HepG2 (cell line): ENCODE results near the gene FIZ1. TPM values are rescaled to one million over a fixed set of nuclear protein-coding genes. Genes with fewer than 3 reads are reported as not detected.

Experiments used
- ARNTL ChIP-seq: sonication (generic); formaldehyde crosslinking; IDR thresholded peaks from 2 replicates; pipeline ENCODE4 v1.4.0; 2020; ENCODE audit warnings: mild to moderate bottlenecking, missing genetic modification reagents
- NONO ChIP-seq, 2 experiments: fragments of 450-650 bp in 1 of 2; sonication (generic) in 1 of 2; formaldehyde crosslinking in 1 of 2; IDR thresholded peaks in 1 of 2; conservative IDR thresholded peaks in 1 of 2; 2 replicates each; pipeline versions ENCODE4 v1.6.1 to v1.8.0; 2017 to 2022; ENCODE audit warnings: mild to moderate bottlenecking in 1 of 2, missing genetic modification reagents in 1 of 2, moderate library complexity in 1 of 2
- ZNF333 ChIP-seq: sonication (generic); formaldehyde crosslinking; IDR thresholded peaks from 2 replicates; pipeline ENCODE4 v1.4.0; 2020; ENCODE audit warnings: mild to moderate bottlenecking, missing genetic modification reagents, borderline replicate concordance
- ZNF746 ChIP-seq: sonication (generic); formaldehyde crosslinking; IDR thresholded peaks from 2 replicates; pipeline ENCODE4 v1.8.0; 2022; ENCODE audit warnings: mild to moderate bottlenecking, missing genetic modification reagents
- ZNF792 ChIP-seq: IDR thresholded peaks from 2 replicates; pipeline ENCODE4 v1.6.1; 2016
- polyA plus RNA-seq, 8 experiments: library from polyadenylated mRNA; depleted of rRNA in 3 of 8; stranded (reverse) in 7 of 8; unstranded in 1 of 8; fragments of >200 nt; fragmentation: Illumina TruSeq in 4 of 8; extraction: Trizol in 4 of 8; gene quantifications; 2 replicates each; pipeline versions ENCODE4 v1.2.1 to v1.2.3, GENCODE V29; 2011 to 2016; ENCODE audit warnings: low read depth in 4 of 8, missing spikeins in 1 of 8, mixed read lengths in 1 of 8; ENCODE audit not compliant: insufficient read depth in 1 of 8
- total RNA-seq, 5 experiments: library from RNA; depleted of rRNA; stranded (reverse); fragments of >200 nt; fragmentation: Illumina TruSeq; extraction: Trizol; gene quantifications; 2 replicates each; pipeline ENCODE4 v1.2.3, GENCODE V29; 2016; ENCODE audit warnings: low read depth in 1 of 5
- TF ChIP-seq, protein P1 (sequence below): sonication (generic); formaldehyde crosslinking; IDR thresholded peaks from 2 replicates; pipeline ENCODE4 v1.8.0; 2022; ENCODE audit warnings: mild to moderate bottlenecking, missing genetic modification reagents, moderate library complexity
- TF ChIP-seq, protein P2 (sequence below): sonication (generic); formaldehyde crosslinking; IDR thresholded peaks from 2 replicates; pipeline ENCODE4 v1.4.0; 2020; ENCODE audit warnings: mild to moderate bottlenecking, missing genetic modification reagents

The FIZ1 gene
- total and polyA plus RNA-seq, 2 of the 13 experiments (the other 11 are each of a cell fraction or from before 2014, with no cell fraction given), result 3.6 to 5.9 TPM

DNA sequence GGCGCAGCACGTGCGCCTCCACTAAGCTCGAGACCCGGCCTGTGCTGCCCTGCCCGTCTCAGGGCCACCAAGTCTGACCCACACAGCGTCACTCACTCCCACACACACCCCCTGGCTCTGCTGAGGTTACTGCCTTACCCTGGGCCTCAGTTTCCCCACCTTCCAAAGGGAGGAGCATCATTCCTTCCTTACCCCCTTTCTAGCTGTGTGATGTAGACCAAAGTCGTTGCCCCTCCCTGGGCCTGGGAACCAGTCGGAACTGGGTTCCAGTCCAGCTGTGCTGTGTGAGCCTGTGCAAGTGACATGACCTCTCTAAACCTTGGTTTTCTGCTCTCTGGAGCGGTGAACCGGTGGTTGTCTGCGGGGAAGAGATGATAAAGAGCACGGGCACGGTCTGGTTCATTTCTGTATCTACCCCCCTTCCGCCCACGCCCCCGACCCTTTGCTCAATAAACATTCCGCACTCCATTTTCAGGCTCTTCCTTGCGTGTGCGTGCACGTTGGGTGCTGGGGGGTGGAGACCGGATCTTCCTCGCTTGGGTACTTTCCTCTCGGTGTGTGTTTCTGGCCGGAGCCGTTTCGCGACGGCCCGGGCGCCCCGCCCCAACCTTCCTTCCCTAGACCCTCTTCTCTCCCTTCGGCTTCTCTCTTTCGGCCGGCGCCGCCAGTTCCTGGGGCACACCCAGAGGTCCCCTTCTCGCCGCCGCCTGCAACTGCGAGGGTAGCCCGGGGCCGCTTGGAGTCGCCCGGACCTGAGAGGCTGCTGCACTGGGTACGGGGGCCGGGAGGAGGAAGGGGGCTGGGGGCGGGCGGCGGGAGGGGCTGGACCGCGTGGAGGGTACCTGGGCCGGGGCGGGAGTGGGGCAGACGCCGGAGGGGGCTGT, 43.9 kb upstream of the FIZ1 start, which contains the start of gene ZNF581 (continued):
- TF ChIP-seq, protein P1, sequence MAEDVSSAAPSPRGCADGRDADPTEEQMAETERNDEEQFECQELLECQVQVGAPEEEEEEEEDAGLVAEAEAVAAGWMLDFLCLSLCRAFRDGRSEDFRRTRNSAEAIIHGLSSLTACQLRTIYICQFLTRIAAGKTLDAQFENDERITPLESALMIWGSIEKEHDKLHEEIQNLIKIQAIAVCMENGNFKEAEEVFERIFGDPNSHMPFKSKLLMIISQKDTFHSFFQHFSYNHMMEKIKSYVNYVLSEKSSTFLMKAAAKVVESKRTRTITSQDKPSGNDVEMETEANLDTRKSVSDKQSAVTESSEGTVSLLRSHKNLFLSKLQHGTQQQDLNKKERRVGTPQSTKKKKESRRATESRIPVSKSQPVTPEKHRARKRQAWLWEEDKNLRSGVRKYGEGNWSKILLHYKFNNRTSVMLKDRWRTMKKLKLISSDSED (CRISPR knock-in tag), result no peak
- peak; percentile 69; the same call in 1 of the 2 replicates for TF ChIP-seq ZNF792 (CRISPR knock-in tag)
- peak; percentile 38; the same call in 1 of the 2 replicates for TF ChIP-seq ARNTL (CRISPR knock-in tag)
- TF ChIP-seq, protein P2, sequence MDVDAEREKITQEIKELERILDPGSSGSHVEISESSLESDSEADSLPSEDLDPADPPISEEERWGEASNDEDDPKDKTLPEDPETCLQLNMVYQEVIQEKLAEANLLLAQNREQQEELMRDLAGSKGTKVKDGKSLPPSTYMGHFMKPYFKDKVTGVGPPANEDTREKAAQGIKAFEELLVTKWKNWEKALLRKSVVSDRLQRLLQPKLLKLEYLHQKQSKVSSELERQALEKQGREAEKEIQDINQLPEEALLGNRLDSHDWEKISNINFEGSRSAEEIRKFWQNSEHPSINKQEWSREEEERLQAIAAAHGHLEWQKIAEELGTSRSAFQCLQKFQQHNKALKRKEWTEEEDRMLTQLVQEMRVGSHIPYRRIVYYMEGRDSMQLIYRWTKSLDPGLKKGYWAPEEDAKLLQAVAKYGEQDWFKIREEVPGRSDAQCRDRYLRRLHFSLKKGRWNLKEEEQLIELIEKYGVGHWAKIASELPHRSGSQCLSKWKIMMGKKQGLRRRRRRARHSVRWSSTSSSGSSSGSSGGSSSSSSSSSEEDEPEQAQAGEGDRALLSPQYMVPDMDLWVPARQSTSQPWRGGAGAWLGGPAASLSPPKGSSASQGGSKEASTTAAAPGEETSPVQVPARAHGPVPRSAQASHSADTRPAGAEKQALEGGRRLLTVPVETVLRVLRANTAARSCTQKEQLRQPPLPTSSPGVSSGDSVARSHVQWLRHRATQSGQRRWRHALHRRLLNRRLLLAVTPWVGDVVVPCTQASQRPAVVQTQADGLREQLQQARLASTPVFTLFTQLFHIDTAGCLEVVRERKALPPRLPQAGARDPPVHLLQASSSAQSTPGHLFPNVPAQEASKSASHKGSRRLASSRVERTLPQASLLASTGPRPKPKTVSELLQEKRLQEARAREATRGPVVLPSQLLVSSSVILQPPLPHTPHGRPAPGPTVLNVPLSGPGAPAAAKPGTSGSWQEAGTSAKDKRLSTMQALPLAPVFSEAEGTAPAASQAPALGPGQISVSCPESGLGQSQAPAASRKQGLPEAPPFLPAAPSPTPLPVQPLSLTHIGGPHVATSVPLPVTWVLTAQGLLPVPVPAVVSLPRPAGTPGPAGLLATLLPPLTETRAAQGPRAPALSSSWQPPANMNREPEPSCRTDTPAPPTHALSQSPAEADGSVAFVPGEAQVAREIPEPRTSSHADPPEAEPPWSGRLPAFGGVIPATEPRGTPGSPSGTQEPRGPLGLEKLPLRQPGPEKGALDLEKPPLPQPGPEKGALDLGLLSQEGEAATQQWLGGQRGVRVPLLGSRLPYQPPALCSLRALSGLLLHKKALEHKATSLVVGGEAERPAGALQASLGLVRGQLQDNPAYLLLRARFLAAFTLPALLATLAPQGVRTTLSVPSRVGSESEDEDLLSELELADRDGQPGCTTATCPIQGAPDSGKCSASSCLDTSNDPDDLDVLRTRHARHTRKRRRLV (CRISPR knock-in tag), result 0 out of 2 replicates have a peak, but pooled peaks have one; percentile 19
- peak; percentile 53; the same call in 1 of the 2 replicates for TF ChIP-seq ZNF746 (CRISPR knock-in tag)
- no peak for TF ChIP-seq ZNF333
- TF ChIP-seq NONO (IDR thresholded peaks at IDR 0.05), result no peak
- peak; percentile 66; the same call in 1 of the 2 replicates for TF ChIP-seq NONO (CRISPR knock-in tag; conservative IDR thresholded peaks at IDR 0.05)
